ENCODE data around the gene BACH2. TPM values are rescaled to one million over a fixed set of nuclear protein-coding genes. Genes with fewer than 3 reads are reported as not detected.

Gene BACH2
- total and polyA plus RNA-seq, 2 of the 4 experiments (the other 2 are of a cell fraction) = 1.3 to 1.4 TPM

DNA sequence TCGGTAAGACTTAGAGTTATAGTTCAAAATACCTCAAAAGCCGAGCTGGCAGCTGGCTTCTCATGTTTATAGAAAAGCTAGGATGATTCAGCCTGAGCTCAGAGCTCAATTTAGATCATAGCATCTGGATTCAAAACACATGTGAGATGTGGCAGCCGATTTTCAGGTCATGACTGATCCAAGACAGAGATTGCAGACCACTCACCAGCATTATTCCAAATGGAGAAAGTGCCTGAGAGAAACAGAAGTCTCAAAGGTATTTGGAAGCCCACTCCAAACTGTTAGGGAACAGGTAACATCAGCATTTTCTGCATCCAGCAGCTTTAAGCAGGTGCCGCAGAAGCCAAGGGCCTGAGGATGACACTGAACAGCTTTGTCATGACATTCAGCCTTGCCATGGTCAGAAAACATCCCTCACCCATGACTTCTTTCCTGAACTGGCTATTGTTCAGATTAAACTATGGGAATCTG lies 102.2 kb downstream of the BACH2 start:
- peak overlapping the region; percentile 76 for H3K4me2 ChIP-seq (ENCODE audit: low read depth, low read length)
- peak overlapping the region; percentile 86 for H3K14ac ChIP-seq (replicated peaks; ENCODE audit: low read depth, low read length)
- no peaks in the 10 kb centered on the region for H4K20me1 ChIP-seq (ENCODE audit: insufficient read depth, low read length)
- POLR2A ChIA-PET (ENCODE audit: unreplicated experiment) = no interaction called here
- H2BK15ac ChIP-seq (ENCODE audit: low read depth, low read length) = peak overlapping the region; percentile 88; the same call in 1 of the 3 replicates
- H2AK5ac ChIP-seq (ENCODE audit: low read depth, low read length) = peak overlapping the region; percentile 89; the same call in 1 of the 2 replicates
- H4K5ac ChIP-seq (ENCODE audit: low read depth, low read length) = peak overlapping the region; percentile 21
- peak; percentile 88 for ATAC-seq (ENCODE audit: low read depth)
- no peaks in the 10 kb centered on the region for H3K36me3 ChIP-seq (ENCODE audit: control insufficient read depth, insufficient read depth, low read length)
- no TSS peak for BruUV-seq (replicated peaks)
- peaks cover 13% of the 10 kb centered on the region for H3K4me1 ChIP-seq (ENCODE audit: control insufficient read depth, insufficient read depth, low read length)
- peak overlapping the region in 1 of 2 experiments; percentile 73; a peak in 2 of 4 replicates for H4K8ac ChIP-seq (ENCODE audit: low read depth in 2 of 2, low read length in 2 of 2)
- no peak overlapping the region for H2AK9ac ChIP-seq (replicated peaks; ENCODE audit: low read depth, low read length, poor library complexity)
- H3K18ac ChIP-seq (ENCODE audit: low read depth, low read length) = peak overlapping the region; percentile 80
- H3K9me3 ChIP-seq (ENCODE audit: control insufficient read depth, insufficient read depth, low read length) = no peaks in the 10 kb centered on the region
- peaks cover 7% of the 10 kb centered on the region for H3K9me1 ChIP-seq (ENCODE audit: insufficient read depth, low read length)
- H2AFZ ChIP-seq (replicated peaks; ENCODE audit: low read length, poor library complexity) = peak overlapping the region; percentile 7
- H4K91ac ChIP-seq (ENCODE audit: insufficient read depth, low read depth, low read length) = peak overlapping the region; percentile 74; the same call in 1 of the 2 replicates
- peak overlapping the region; percentile 2; the same call in 1 of the 2 replicates for H3K56ac ChIP-seq (ENCODE audit: extremely low read depth, insufficient read depth, low read length)
- H3K79me1 ChIP-seq (ENCODE audit: low read depth in 1 of 2, low read length in 2 of 2) = no peaks in the 10 kb centered on the region
- peak overlapping the region; percentile 42; the same call in 1 of the 2 replicates for H3K23ac ChIP-seq (ENCODE audit: low read depth, low read length)
- peak overlapping the region; percentile 84; the same call in 1 of the 2 replicates for H3K27ac ChIP-seq (ENCODE audit: insufficient read depth, low read length)
- H2BK120ac ChIP-seq (ENCODE audit: low read depth, low read length) = peak overlapping the region; percentile 83
- CTCF ChIA-PET = interaction anchor here (1.2 kb wide), 1 partner anchor 9 kb away, joined by 3 read pairs; no protein-coding TSS in a partner anchor
- no peaks in the 10 kb centered on the region for H3K27me3 ChIP-seq (ENCODE audit: control insufficient read depth, insufficient read depth, low read length)
- peak; percentile 95 for DNase-seq
- peak overlapping the region; percentile 88 for H3K4ac ChIP-seq (ENCODE audit: low read depth, low read length)
- no peak overlapping the region for H3K9ac ChIP-seq (ENCODE audit: low read depth, low read length)
- H2BK5ac ChIP-seq (ENCODE audit: low read depth, low read length, poor library complexity, severe bottlenecking) = peak overlapping the region; percentile 83
- intact Hi-C loops (cut with micrococcal nuclease) = no loop called here
- in situ Hi-C loops (cut with MboI; ENCODE audit: low sequenced_read_pairs) = no loop called here
- H3K4me3 ChIP-seq (ENCODE audit: insufficient read depth, low read depth, low read length) = no peak overlapping the region
- dilution Hi-C loops (cut with HindIII; ENCODE audit: low sequenced_read_pairs, unreplicated experiment) = no loop called here
- peak overlapping the region; percentile 83; the same call in 1 of the 2 replicates for H2BK20ac ChIP-seq (ENCODE audit: low read depth, low read length)
- 30% methylated on average over 2 of the region's 4 CpGs; no CpG with 5 or more reads in 1 of the 2 experiments for WGBS, 2 experiments (ENCODE audit: extremely low coverage in 2 of 2, insufficient read length in 1 of 2)
- no peak for TF ChIP-seq CHD1 (IDR thresholded peaks at IDR 0.05; ENCODE audit: low read depth, low read length)
- TF ChIP-seq, protein P1, sequence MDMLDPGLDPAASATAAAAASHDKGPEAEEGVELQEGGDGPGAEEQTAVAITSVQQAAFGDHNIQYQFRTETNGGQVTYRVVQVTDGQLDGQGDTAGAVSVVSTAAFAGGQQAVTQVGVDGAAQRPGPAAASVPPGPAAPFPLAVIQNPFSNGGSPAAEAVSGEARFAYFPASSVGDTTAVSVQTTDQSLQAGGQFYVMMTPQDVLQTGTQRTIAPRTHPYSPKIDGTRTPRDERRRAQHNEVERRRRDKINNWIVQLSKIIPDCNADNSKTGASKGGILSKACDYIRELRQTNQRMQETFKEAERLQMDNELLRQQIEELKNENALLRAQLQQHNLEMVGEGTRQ (IDR thresholded peaks at IDR 0.05; ENCODE audit: low read depth, low read length) = no peak
- 0 out of 2 replicates have a peak, but pooled peaks have one; percentile 19 for TF ChIP-seq MXI1 (IDR thresholded peaks at IDR 0.05; ENCODE audit: borderline replicate concordance, low read depth, low read length)
- TF ChIP-seq RCOR1 (IDR thresholded peaks at IDR 0.05; ENCODE audit: insufficient replicate concordance, low read length) = peak; percentile 82
- TF ChIP-seq BHLHE40 (IDR thresholded peaks at IDR 0.05; ENCODE audit: low read depth, low read length) = 0 out of 2 replicates have a peak, but pooled peaks have one; percentile 6
- no peak for TF ChIP-seq POLR2A (IDR thresholded peaks at IDR 0.05; ENCODE audit: low read depth, low read length)
- peak; percentile 94 for TF ChIP-seq FOS (IDR thresholded peaks at IDR 0.05; ENCODE audit: low read depth, low read length)
- TF ChIP-seq NFE2L2 (IDR thresholded peaks at IDR 0.05; ENCODE audit: low read depth, low read length) = 0 out of 2 replicates have a peak, but pooled peaks have one; percentile 6
- no peak for TF ChIP-seq MAZ (IDR thresholded peaks at IDR 0.05; ENCODE audit: borderline replicate concordance, low read depth, low read length)
- TF ChIP-seq RFX5 (IDR thresholded peaks at IDR 0.05; ENCODE audit: low read depth, low read length) = no peak
- 0 out of 2 replicates have a peak, but pooled peaks have one; percentile 6 for TF ChIP-seq RAD21 (IDR thresholded peaks at IDR 0.05; ENCODE audit: low read length)
- TF ChIP-seq, protein P2, sequence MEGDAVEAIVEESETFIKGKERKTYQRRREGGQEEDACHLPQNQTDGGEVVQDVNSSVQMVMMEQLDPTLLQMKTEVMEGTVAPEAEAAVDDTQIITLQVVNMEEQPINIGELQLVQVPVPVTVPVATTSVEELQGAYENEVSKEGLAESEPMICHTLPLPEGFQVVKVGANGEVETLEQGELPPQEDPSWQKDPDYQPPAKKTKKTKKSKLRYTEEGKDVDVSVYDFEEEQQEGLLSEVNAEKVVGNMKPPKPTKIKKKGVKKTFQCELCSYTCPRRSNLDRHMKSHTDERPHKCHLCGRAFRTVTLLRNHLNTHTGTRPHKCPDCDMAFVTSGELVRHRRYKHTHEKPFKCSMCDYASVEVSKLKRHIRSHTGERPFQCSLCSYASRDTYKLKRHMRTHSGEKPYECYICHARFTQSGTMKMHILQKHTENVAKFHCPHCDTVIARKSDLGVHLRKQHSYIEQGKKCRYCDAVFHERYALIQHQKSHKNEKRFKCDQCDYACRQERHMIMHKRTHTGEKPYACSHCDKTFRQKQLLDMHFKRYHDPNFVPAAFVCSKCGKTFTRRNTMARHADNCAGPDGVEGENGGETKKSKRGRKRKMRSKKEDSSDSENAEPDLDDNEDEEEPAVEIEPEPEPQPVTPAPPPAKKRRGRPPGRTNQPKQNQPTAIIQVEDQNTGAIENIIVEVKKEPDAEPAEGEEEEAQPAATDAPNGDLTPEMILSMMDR (conservative IDR thresholded peaks at IDR 0.05; ENCODE audit: low read depth, low read length) = no peak
- no peak for TF ChIP-seq CEBPB (IDR thresholded peaks at IDR 0.05; ENCODE audit: low read depth, low read length)
- TF ChIP-seq SMC3 (IDR thresholded peaks at IDR 0.05; ENCODE audit: low read depth, low read length) = no peak
- TF ChIP-seq, protein P3, sequence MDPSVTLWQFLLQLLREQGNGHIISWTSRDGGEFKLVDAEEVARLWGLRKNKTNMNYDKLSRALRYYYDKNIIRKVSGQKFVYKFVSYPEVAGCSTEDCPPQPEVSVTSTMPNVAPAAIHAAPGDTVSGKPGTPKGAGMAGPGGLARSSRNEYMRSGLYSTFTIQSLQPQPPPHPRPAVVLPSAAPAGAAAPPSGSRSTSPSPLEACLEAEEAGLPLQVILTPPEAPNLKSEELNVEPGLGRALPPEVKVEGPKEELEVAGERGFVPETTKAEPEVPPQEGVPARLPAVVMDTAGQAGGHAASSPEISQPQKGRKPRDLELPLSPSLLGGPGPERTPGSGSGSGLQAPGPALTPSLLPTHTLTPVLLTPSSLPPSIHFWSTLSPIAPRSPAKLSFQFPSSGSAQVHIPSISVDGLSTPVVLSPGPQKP (IDR thresholded peaks at IDR 0.05; ENCODE audit: borderline replicate concordance, low read depth, low read length) = no peak
